A549 (cell line): Measurements from ENCODE around the gene FBXL20. TPM values are rescaled to one million over a fixed set of nuclear protein-coding genes. Genes with fewer than 3 reads are reported as not detected.
A peak's percentile ranks its signal among the peaks of the same experiment; 100 is the strongest.

Experiments
- ATAC-seq, 2 experiments: fragments of 200-7000 bp in 1 of 2; fragments of >200 bp in 1 of 2; cut with Nextera tagmentation in 1 of 2; cut with Tn5 transposase in 1 of 2; 3 replicates each; pipeline versions ENCODE4 v1.8.0 to v1.9.1; 2018 to 2020; ENCODE audit warnings: mild to moderate bottlenecking in 1 of 2, moderate library complexity in 1 of 2
- CTCF ChIA-PET: fragments of 300-600 bp; sonication (Branson Sonifier 250); formaldehyde crosslinking; extraction: SDS; loops from one replicate; lab custom pipeline; 2021; ENCODE audit warnings: antibody characterized with exemption, inconsistent platforms; lab: Yijun Ruan, JAX
- POLR2A ChIA-PET: fragments of 350-600 bp; formaldehyde crosslinking; extraction: SDS; loops from one replicate; lab custom pipeline; 2021; ENCODE audit warnings: antibody characterized with exemption, inconsistent platforms; lab: Yijun Ruan, JAX
- DNase-seq, 2 experiments: peaks; one replicate each; pipeline versions ENCODE4 v3.0.0 to v3.0.0-alpha.2; 2011 to 2016; ENCODE audit warnings: low read depth in 1 of 2, low spot score in 1 of 2
- FAIRE-seq: peaks from 2 replicates; lab custom pipeline; 2011; peaks lifted over from hg19 to GRCh38; lab: Jason Lieb, UNC
- H3K27ac ChIP-seq, 2 experiments: fragments of >200 bp; sonication (Bioruptor Twin); formaldehyde crosslinking; 3 replicates each; pipeline ENCODE4 v1.5.1; 2016 to 2017
- H3K4me1 ChIP-seq: fragments of >200 bp; sonication (Bioruptor Twin); formaldehyde crosslinking; 3 replicates; pipeline ENCODE4 v1.6.1; 2016
- H3K4me2 ChIP-seq: fragments of >200 bp; sonication (Bioruptor Twin); formaldehyde crosslinking; 3 replicates; pipeline ENCODE4 v1.6.1; 2016
- H3K4me3 ChIP-seq: fragments of >200 bp; sonication (Bioruptor Twin); formaldehyde crosslinking; 3 replicates; pipeline ENCODE4 v1.5.1; 2016
- H3K9me3 ChIP-seq: fragments of >200 bp; sonication (Bioruptor Twin); formaldehyde crosslinking; 3 replicates; pipeline ENCODE4 v1.6.1; 2016
- CBX8 ChIP-seq: fragments of 200-600 bp; sonication (generic); IDR thresholded peaks from 2 replicates; pipeline ENCODE4 v1.6.1; 2016
- CEBPB ChIP-seq, 2 experiments: fragments of >200 bp in 1 of 2; sonication (Bioruptor Twin) in 1 of 2; formaldehyde crosslinking in 1 of 2; IDR thresholded peaks; 2 replicates each; pipeline ENCODE4 v1.6.1; 2012 to 2016
- EHF ChIP-seq: fragments of 250-450 bp; sonication (Bioruptor Pico); IDR thresholded peaks from 2 replicates; pipeline ENCODE4 v1.5.0; 2020; ENCODE audit warnings: mild to moderate bottlenecking
- EP300 ChIP-seq, 2 experiments: fragments of >200 bp; sonication (Bioruptor Twin); formaldehyde crosslinking; IDR thresholded peaks; 2 replicates in 1 of 2; 3 replicates in 1 of 2; pipeline ENCODE4 v1.6.1; 2016 to 2017
- FOSB ChIP-seq: fragments of 250-450 bp; sonication (Bioruptor Pico); IDR thresholded peaks from 2 replicates; pipeline ENCODE4 v1.5.0; 2020; ENCODE audit warnings: mild to moderate bottlenecking, moderate library complexity
- HOXB13 ChIP-seq: fragments of 250-450 bp; sonication (Bioruptor Pico); IDR thresholded peaks from 2 replicates; pipeline ENCODE4 v1.5.0; 2020; ENCODE audit warnings: low read depth, mild to moderate bottlenecking, moderate library complexity
- JUN ChIP-seq, 2 experiments: fragments of >200 bp; sonication (Bioruptor Twin); formaldehyde crosslinking; IDR thresholded peaks; 2 replicates in 1 of 2; 3 replicates in 1 of 2; pipeline ENCODE4 v1.6.1; 2016 to 2017
- KDM1A ChIP-seq: fragments of 200-600 bp; sonication (generic); IDR thresholded peaks from 2 replicates; pipeline ENCODE4 v1.6.1; 2016; ENCODE audit warnings: low read depth, mild to moderate bottlenecking
- MYC ChIP-seq: IDR thresholded peaks from 2 replicates; pipeline ENCODE4 v1.6.1; 2012; ENCODE audit warnings: mild to moderate bottlenecking, inconsistent platforms, low read length, improper control_type of control experiment, borderline replicate concordance
- NFE2L2 ChIP-seq: fragments of 150-350 bp; conservative IDR thresholded peaks from 2 replicates; pipeline ENCODE4 v1.6.1; 2014; ENCODE audit warnings: low read length
- POLR2A ChIP-seq: IDR thresholded peaks from 2 replicates; pipeline ENCODE4 v1.6.1; 2012; ENCODE audit warnings: mild to moderate bottlenecking, low read length
- RAD21 ChIP-seq, 2 experiments: fragments of >200 bp in 1 of 2; sonication (Bioruptor Twin) in 1 of 2; formaldehyde crosslinking in 1 of 2; IDR thresholded peaks in 1 of 2; conservative IDR thresholded peaks in 1 of 2; 2 replicates in 1 of 2; 3 replicates in 1 of 2; pipeline ENCODE4 v1.6.1; 2012 to 2018; ENCODE audit warnings: inconsistent platforms in 1 of 2
- SREBF2 ChIP-seq: fragments of 450-650 bp; IDR thresholded peaks from 2 replicates; pipeline ENCODE4 v1.6.1; 2014; ENCODE audit warnings: mild to moderate bottlenecking, moderate library complexity
- TFCP2L1 ChIP-seq: fragments of 250-450 bp; sonication (Bioruptor Pico); IDR thresholded peaks from 2 replicates; pipeline ENCODE4 v1.5.0; 2021; ENCODE audit warnings: mild to moderate bottlenecking
- ZNF302 ChIP-seq: fragments of 250-450 bp; sonication (Bioruptor Pico); IDR thresholded peaks from 2 replicates; pipeline ENCODE4 v1.9.0; 2021; ENCODE audit warnings: inconsistent platforms, mild to moderate bottlenecking, moderate library complexity
- WGBS: methylation state at CpG from one replicate; pipeline ENCODE4 v1.1.6; 2017; ENCODE audit errors: missing lambda C conversion rate; 5-methylcytosine and 5-hydroxymethylcytosine counted together
- polyA plus RNA-seq, 4 experiments: library from polyadenylated mRNA; depleted of rRNA in 3 of 4; stranded (reverse); fragments of >200 nt; fragmentation: RNase III in 1 of 4; extraction: RNeasy Plus Mini Kit Qiagen cat#74134 plus additional on column Dnase treatment in 1 of 4; gene quantifications; 2 replicates in 3 of 4; 3 replicates in 1 of 4; pipeline ENCODE4 v1.2.3, GENCODE V29; 2011 to 2017
- TF ChIP-seq, protein P1 (sequence below): fragments of 200-600 bp; sonication (generic); IDR thresholded peaks from 2 replicates; pipeline ENCODE4 v1.6.1; 2016; ENCODE audit warnings: antibody characterized with exemption, mild to moderate bottlenecking, moderate library complexity
- TF ChIP-seq, protein P2 (sequence below): fragments of 250-450 bp; sonication (Bioruptor Pico); IDR thresholded peaks from 2 replicates; pipeline ENCODE4 v1.5.0; 2021; ENCODE audit warnings: mild to moderate bottlenecking, moderate library complexity, borderline replicate concordance
- TF ChIP-seq, protein P3 (sequence below): fragments of >200 bp; sonication (Bioruptor Twin); formaldehyde crosslinking; IDR thresholded peaks from 3 replicates; pipeline ENCODE4 v1.6.1; 2016

Gene FBXL20
- polyA plus RNA-seq, 2 of the 4 experiments (the other 2 are of a cell fraction): 5.7 to 6.7 TPM

DNA sequence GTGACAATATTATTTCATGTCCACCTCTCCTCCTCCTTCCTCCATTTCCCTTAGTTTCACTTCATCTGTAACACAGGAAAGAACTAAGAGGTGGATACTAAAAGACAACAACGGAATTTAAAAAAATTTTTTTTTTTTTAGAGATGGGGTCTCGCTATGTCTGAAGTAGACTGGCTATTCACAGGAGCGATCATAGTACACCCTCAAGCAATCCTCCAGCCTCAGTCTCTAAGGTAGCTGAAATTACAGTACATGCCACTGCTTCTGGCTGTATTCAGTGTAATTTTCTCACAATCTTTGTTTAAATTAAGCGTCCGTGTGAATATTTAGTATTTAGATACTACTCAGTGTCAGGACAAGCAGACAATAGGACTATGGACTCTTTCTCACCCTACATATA, 35.6 kb downstream of the FBXL20 start:
- POLR2A ChIA-PET: interaction anchor here (0.6 kb wide), 1 partner anchor 86 kb away, joined by 3 read pairs; no protein-coding TSS in a partner anchor
- H3K4me2 ChIP-seq: no peak overlapping the region
- no peak overlapping the region for H3K4me3 ChIP-seq
- peak; percentile 49 to 56; a peak in 3 of 6 replicates for ATAC-seq
- no peak overlapping the region for H3K27ac ChIP-seq
- WGBS: 89% methylated on average over 5 of the region's 5 CpGs
- TF ChIP-seq, protein P1, sequence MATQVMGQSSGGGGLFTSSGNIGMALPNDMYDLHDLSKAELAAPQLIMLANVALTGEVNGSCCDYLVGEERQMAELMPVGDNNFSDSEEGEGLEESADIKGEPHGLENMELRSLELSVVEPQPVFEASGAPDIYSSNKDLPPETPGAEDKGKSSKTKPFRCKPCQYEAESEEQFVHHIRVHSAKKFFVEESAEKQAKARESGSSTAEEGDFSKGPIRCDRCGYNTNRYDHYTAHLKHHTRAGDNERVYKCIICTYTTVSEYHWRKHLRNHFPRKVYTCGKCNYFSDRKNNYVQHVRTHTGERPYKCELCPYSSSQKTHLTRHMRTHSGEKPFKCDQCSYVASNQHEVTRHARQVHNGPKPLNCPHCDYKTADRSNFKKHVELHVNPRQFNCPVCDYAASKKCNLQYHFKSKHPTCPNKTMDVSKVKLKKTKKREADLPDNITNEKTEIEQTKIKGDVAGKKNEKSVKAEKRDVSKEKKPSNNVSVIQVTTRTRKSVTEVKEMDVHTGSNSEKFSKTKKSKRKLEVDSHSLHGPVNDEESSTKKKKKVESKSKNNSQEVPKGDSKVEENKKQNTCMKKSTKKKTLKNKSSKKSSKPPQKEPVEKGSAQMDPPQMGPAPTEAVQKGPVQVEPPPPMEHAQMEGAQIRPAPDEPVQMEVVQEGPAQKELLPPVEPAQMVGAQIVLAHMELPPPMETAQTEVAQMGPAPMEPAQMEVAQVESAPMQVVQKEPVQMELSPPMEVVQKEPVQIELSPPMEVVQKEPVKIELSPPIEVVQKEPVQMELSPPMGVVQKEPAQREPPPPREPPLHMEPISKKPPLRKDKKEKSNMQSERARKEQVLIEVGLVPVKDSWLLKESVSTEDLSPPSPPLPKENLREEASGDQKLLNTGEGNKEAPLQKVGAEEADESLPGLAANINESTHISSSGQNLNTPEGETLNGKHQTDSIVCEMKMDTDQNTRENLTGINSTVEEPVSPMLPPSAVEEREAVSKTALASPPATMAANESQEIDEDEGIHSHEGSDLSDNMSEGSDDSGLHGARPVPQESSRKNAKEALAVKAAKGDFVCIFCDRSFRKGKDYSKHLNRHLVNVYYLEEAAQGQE: no peak
- no peak for TF ChIP-seq HOXB13 (CRISPR knock-in tag)
- no peak for TF ChIP-seq ZNF302 (CRISPR knock-in tag)
- no peak for TF ChIP-seq FOSB
- no peak for TF ChIP-seq KDM1A
- TF ChIP-seq, protein P2, sequence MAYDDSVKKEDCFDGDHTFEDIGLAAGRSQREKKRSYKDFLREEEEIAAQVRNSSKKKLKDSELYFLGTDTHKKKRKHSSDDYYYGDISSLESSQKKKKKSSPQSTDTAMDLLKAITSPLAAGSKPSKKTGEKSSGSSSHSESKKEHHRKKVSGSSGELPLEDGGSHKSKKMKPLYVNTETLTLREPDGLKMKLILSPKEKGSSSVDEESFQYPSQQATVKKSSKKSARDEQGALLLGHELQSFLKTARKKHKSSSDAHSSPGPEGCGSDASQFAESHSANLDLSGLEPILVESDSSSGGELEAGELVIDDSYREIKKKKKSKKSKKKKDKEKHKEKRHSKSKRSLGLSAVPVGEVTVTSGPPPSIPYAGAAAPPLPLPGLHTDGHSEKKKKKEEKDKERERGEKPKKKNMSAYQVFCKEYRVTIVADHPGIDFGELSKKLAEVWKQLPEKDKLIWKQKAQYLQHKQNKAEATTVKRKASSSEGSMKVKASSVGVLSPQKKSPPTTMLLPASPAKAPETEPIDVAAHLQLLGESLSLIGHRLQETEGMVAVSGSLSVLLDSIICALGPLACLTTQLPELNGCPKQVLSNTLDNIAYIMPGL (CRISPR knock-in tag): no peak
- no peak for TF ChIP-seq JUN (IDR thresholded peaks at IDR 0.05)
- TF ChIP-seq TFCP2L1 (CRISPR knock-in tag): no peak
- TF ChIP-seq SREBF2: no peak
- TF ChIP-seq CEBPB (IDR thresholded peaks at IDR 0.05): no peak
- TF ChIP-seq, protein P3, sequence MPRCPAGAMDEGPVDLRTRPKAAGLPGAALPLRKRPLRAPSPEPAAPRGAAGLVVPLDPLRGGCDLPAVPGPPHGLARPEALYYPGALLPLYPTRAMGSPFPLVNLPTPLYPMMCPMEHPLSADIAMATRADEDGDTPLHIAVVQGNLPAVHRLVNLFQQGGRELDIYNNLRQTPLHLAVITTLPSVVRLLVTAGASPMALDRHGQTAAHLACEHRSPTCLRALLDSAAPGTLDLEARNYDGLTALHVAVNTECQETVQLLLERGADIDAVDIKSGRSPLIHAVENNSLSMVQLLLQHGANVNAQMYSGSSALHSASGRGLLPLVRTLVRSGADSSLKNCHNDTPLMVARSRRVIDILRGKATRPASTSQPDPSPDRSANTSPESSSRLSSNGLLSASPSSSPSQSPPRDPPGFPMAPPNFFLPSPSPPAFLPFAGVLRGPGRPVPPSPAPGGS: no peak
- TF ChIP-seq NFE2L2: no peak
- TF ChIP-seq RAD21 (conservative IDR thresholded peaks at IDR 0.05 in 1 of 2, IDR thresholded peaks at IDR 0.05 in 1 of 2): no peak
- no peak for TF ChIP-seq MYC
- TF ChIP-seq EHF: no peak
- TF ChIP-seq EP300 (IDR thresholded peaks at IDR 0.05): no peak
- TF ChIP-seq, all 56 proteins: peak for 0
- CTCF ChIA-PET: interaction anchor here (0.8 to 1.0 kb wide), 2 partner anchors 19 to 131 kb away, joined by 3 read pairs; no protein-coding TSS in a partner anchor
- no peaks in the 10 kb centered on the region for H3K9me3 ChIP-seq
- FAIRE-seq (no peak), DNase-seq (no peak)
- peaks cover 6% of the 10 kb centered on the region; the same call in 2 of the 3 replicates for H3K4me1 ChIP-seq

DNA sequence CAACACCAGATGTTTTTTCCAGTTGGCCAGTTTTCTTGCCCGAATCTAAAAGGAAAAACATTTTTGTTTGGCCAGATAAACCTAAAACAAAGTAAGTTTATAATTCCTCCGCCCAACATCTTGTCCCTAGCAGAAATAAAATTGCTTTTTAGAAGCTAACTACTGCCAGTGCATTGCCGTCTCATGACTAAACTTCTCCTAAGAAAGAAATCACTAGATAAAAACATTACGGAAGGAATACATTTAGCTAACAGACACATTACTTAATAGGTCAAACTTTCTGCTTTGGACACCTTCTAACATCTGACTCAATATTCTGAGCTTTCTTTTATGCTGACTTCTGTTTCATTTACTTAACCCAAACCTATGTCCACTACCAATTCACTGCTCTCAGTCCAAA, 36.2 kb downstream of the FBXL20 start:
- Histone ChIP-seq H3K9me3 (no peaks in the 10 kb centered on the region), H3K4me1 (peaks cover 6% of the 10 kb centered on the region; the same call in 2 of the 3 replicates), H3K27ac (no peak overlapping the region), H3K4me3 (no peak overlapping the region), H3K4me2 (no peak overlapping the region)
- 78% methylated on average over 4 of the region's 4 CpGs for WGBS
- ATAC-seq: no peak
- TF ChIP-seq POLR2A (no peak), EHF (no peak), SREBF2 (no peak), CBX8 (no peak)
- DNase-seq: no peak
- ChIA-PET CTCF (interaction anchor here (0.7 kb wide), 1 partner anchor 129 kb away, joined by 3 read pairs; no protein-coding TSS in a partner anchor), POLR2A (interaction anchor here (0.6 kb wide), 1 partner anchor 86 kb away, joined by 3 read pairs; no protein-coding TSS in a partner anchor)
- no peak for FAIRE-seq
